ENCODE data around the gene ADGRV1. TPM values are rescaled to one million over a fixed set of nuclear protein-coding genes. Genes with fewer than 3 reads are reported as not detected.

ADGRV1 gene
- total and polyA plus RNA-seq, 9 of the 15 experiments (the other 6 are each of a cell fraction or from before 2014, with no cell fraction given), result 21.7 to 156 (median 58.2) TPM

DNA sequence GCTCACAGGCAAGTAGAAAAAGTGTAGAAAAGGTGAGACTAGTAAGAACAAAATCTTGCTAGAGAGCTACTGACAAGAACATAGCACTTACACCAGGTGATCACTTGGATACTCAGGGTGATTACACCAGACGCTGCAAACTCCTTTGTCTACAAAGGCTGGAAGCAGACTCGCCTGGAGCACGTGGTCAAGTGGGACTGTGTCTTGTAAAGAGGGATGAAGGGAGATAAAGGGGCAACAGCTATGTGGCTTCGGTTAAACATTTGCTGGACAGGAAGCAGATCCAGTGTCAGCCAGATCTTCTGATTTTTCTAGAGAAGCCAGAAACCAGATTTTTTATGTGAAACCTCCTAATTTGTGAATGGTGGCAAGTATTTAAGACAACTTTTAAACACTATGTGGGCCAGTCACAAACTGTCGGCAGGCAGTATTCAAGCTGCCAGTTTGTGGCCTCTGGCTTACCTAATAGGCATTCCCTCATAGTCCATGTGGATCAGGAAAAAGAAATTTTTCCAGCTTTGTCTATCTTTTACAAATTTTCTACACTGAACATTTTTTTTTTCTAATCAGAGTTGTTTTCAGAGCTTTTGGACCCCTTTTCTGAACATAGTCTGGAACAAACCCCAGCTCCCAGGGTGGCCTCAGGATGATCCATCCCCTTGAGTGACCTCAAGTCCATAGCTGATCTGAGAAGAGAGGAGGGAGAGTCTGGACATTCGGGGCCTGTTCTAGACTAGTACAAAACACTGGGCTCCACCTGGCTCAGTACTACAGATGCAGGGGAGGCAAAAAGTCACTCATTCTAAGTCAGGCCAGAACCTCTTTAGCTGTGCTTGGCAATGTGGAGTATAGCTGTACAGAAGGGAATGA lies 561.6 kb downstream of the ADGRV1 start (continued):
- TF ChIP-seq, protein P1, sequence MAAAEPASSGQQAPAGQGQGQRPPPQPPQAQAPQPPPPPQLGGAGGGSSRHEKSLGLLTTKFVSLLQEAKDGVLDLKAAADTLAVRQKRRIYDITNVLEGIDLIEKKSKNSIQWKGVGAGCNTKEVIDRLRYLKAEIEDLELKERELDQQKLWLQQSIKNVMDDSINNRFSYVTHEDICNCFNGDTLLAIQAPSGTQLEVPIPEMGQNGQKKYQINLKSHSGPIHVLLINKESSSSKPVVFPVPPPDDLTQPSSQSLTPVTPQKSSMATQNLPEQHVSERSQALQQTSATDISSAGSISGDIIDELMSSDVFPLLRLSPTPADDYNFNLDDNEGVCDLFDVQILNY (CRISPR knock-in tag; IDR thresholded peaks at IDR 0.05), result no peak
- TF ChIP-seq NBN (IDR thresholded peaks at IDR 0.05; ENCODE audit: low read depth) (no peak), GATA2 (CRISPR knock-in tag; IDR thresholded peaks at IDR 0.05) (no peak), TAL1 (IDR thresholded peaks at IDR 0.05) (no peak)

DNA sequence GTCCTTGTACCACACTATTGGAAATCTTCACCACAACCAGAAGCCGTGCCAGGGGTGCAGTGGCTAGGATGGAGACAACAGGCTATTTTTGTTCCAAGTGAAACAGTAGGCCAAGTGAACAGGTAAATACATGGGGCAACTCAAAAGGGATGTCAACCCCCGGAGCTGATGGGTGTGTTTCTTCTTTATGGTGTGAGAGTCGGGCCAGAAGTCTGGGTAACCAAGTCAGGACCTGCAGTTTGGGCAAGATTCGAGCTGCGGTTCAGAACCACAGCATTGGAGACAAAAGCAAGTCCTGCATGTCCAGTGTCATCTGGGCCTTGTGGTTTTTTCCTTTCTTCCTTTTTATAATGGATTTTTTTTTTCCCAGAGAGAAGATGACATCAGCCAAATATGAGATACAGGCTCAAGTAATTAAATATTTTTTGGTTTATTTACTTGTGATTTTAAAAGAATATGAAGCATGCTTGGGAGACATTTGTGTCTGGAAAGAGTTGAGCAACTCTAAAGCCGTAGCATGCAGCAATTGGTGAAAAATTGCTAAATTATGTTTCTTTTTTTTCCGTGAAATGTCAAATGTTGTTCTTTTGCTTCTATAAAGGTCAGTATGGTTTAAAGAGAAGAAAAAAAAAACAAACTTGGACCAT lies 562.9 kb downstream of the ADGRV1 start:
- Histone ChIP-seq H3K79me2 (ENCODE audit: control insufficient read depth, insufficient read depth, low read length) (no peaks in the 10 kb centered on the region), H3K9me1 (ENCODE audit: control insufficient read depth, insufficient read depth, low read length) (no peaks in the 10 kb centered on the region), H3K36me3 (ENCODE audit: control insufficient read depth, insufficient read depth, low read length) (no peaks in the 10 kb centered on the region; the same call in 2 of the 3 replicates), H3K9me3 (replicated peaks; ENCODE audit: control insufficient read depth, insufficient read depth, low read depth, low read length) (no peaks in the 10 kb centered on the region), H3K4me3 (no peak overlapping the region), H3K27me3 (ENCODE audit: control insufficient read depth in 2 of 2, insufficient read depth in 2 of 2, low read length in 2 of 2) (no peaks in the 10 kb centered on the region), H3K9ac (ENCODE audit: insufficient read depth in 1 of 2, low read depth in 2 of 2, low read length in 2 of 2) (no peak overlapping the region), H3K4me2 (ENCODE audit: insufficient read depth, low read length) (no peak overlapping the region), H2AFZ (ENCODE audit: low read depth, low read length) (no peak overlapping the region), H3K27ac (ENCODE audit: extremely low read depth, low read depth, low read length) (no peak overlapping the region), H4K20me1 (replicated peaks; ENCODE audit: control insufficient read depth, insufficient read depth, low read length) (no peaks in the 10 kb centered on the region), H3K4me1 (replicated peaks in 1 of 2; ENCODE audit: control insufficient read depth in 2 of 2, insufficient read depth in 2 of 2, low read length in 2 of 2) (no peaks in the 10 kb centered on the region)
- 80% methylated on average over 7 of the region's 7 CpGs for WGBS (ENCODE audit: insufficient coverage, low coverage, missing lambda C conversion rate)
- FAIRE-seq, result no peak
- DNase-seq (ENCODE audit: extremely low read depth in 1 of 4, low spot score in 3 of 4), result no peak
- intact Hi-C loops (cut with micrococcal nuclease), result no loop called here
- no TSS peak for BruUV-seq (replicated peaks)
- ChIA-PET POLR2A (no interaction called here), CTCF (ENCODE audit: low intra/inter-chr PET ratio) (no interaction called here)
- ATAC-seq, result no peak
- in situ Hi-C loops (cut with MboI), result no loop called here
- TF ChIP-seq RBM34 (IDR thresholded peaks at IDR 0.05; ENCODE audit: borderline replicate concordance, insufficient read depth, low read length) (no peak), CBX3 (IDR thresholded peaks at IDR 0.05; ENCODE audit: borderline replicate concordance in 1 of 2, low read length in 2 of 2) (no peak), NFRKB (IDR thresholded peaks at IDR 0.05; ENCODE audit: low read depth) (no peak), PCBP2 (IDR thresholded peaks at IDR 0.05; ENCODE audit: low read depth, low read length, poor library complexity, severe bottlenecking) (no peak), ZNF445 (CRISPR knock-in tag; IDR thresholded peaks at IDR 0.05; ENCODE audit: low read depth) (no peak), CC2D1A (IDR thresholded peaks at IDR 0.05) (no peak), SMC3 (conservative IDR thresholded peaks at IDR 0.05; ENCODE audit: insufficient read depth, low read depth, low read length) (no peak), CBX8 (IDR thresholded peaks at IDR 0.05; ENCODE audit: borderline replicate concordance, extremely low read depth, low read depth, low read length, poor library complexity, severe bottlenecking) (no peak)
- TF ChIP-seq, protein P2, sequence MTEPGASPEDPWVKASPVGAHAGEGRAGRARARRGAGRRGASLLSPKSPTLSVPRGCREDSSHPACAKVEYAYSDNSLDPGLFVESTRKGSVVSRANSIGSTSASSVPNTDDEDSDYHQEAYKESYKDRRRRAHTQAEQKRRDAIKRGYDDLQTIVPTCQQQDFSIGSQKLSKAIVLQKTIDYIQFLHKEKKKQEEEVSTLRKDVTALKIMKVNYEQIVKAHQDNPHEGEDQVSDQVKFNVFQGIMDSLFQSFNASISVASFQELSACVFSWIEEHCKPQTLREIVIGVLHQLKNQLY (CRISPR knock-in tag; conservative IDR thresholded peaks at IDR 0.05), result no peak
- TF ChIP-seq, protein P3, sequence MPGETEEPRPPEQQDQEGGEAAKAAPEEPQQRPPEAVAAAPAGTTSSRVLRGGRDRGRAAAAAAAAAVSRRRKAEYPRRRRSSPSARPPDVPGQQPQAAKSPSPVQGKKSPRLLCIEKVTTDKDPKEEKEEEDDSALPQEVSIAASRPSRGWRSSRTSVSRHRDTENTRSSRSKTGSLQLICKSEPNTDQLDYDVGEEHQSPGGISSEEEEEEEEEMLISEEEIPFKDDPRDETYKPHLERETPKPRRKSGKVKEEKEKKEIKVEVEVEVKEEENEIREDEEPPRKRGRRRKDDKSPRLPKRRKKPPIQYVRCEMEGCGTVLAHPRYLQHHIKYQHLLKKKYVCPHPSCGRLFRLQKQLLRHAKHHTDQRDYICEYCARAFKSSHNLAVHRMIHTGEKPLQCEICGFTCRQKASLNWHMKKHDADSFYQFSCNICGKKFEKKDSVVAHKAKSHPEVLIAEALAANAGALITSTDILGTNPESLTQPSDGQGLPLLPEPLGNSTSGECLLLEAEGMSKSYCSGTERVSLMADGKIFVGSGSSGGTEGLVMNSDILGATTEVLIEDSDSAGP (CRISPR knock-in tag; IDR thresholded peaks at IDR 0.05), result no peak

Measured in K562 (cell line).